NCI-H226 (cell line): ENCODE data around the gene UGT3A2.
A peak's percentile ranks its signal among the peaks of the same experiment; 100 is the strongest.
"Not testable (repeated sequence)": the region's sequence is repeated elsewhere in the genome, so short reads cannot be mapped to it uniquely, and the experiment has no call there.

Experiments
- DNase-seq: peaks from one replicate; pipeline ENCODE4 v3.0.0-alpha.2; 2015

The UGT3A2 gene

DNA sequence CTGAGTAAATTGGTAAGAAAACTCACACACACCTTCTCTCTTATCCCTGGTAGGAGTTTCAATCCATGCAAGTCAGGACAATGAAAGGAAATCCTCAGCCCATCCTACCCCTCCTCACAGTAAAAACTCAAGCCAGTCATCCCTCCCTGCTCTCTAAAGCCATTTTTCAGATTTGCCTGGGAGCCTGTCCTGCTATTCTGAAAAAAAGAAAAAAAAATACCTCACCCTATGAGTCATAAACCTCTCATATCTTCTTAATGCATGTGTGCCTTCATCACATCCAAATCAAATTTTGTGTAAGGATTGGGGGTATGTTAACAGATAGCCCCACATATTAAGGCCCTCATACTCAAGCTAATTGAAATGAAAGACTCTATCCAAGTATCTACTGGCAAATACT lies 14.1 kb downstream of the UGT3A2 start:
- peak; percentile 16 for DNase-seq

DNA sequence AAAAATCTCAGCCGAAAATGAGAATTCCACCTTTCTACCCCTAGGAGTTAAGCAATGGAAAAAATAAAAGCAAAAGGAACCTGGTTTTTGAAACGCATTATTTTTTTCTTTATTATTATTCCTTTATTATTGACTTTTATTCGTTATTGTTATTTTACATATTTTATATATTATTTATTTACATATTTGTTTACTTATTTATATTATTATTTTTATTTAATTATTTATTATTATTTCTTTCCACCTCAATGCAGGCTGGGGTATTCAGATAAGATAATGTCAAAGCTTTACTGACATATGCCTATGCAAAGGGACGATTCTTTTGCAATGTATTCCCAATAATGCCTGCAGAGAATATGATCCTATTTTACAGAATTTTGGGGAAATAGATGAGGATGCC lies 16.7 kb downstream of the UGT3A2 start:
- DNase-seq: no peak

DNA sequence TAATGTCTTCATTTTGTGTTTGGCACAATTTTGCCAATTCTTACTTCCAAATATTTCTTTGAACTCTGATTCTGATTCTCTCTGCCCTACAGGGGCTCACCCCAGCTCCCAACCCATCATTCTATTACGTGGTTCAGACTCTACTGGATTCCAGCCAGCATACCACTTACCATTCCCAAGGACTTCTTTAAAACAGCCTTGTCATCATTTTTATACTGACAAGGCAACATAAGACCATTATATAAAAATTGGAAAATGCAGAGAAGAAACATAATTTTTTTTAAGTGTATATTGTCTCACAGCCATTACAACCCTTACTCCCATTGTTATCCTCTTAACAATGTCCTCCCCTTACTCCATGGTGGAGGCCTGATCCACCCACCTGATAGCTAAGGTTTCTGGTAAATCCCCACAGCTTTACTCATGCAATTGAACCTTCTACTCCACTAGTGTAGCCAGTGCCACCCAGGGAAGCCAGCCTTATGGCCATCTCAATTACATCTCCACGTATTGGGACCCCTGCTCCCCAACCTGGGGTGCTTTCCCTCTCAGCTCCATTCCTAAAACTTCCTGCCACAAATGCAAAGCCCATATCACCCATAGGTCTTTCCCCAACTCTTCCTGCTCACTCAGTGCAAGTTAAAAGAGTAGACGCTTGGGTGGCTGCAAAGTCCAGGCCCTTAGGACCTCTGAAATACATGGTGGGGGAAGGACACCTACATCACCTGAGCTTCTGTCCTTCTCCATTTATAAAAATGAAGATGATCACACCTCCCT lies 19.1 kb downstream of the UGT3A2 start:
- no peak for DNase-seq

- DNase-seq: no peak
Observed at GRCh38 chr5:36045895-36046294, 20.8 kb downstream of the UGT3A2 start.

DNA sequence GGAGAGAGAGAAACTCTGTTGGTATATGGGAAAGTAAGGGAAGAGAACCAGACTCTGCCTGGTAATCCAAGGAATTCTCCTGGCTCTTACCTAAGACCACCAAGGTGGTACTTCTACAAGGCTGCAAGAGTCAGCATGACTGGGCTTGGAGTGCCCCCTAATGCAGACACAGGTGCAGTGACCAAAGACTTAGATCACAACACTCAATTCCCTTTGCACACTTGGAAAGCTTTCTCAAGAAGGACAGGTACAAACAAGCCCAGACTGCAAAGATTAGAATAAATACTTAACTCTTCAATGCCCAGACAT lies 25.2 kb downstream of the UGT3A2 start:
- no peak for DNase-seq

DNA sequence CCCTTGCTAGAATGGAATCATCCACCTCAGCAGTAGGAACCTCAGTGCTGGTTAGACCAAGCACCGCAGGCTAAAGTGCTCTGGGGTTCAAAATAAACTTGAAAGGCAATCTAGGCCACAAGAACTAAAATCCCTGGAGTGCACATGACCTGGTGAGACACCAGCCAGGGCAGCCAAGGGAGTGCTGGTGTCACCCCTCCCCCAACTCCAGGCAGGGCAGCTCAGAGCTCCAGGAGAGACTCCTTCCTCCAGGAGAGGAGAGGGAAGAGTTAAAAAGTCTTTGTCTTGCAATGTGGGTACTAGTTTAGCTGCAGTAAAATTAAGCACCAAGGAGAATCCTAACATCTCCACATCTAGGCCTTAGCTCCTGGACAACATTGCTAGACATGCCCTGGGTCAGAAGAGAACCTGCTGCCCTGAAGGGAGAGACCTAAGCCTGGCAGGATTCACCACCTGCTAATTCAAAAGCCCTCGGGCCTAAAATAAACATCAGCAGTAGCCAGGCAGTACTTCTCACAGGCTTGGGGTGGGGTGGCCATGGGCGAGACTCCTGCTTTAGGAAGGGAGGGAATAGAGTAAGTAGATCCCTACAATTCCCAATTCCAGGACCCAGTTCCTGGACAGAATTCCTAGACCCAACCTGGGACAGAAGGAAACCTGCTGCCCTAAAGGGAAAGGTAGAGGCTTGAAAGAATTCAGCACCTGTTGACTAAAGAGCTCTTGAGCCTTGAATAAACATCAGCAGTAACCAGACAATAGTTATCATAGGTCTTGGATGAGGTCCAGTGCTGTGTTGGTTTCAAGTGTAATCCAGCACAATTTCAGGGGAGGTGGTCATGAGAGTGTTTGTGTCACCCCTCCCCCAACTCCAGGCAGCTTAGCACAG lies 25.8 kb downstream of the UGT3A2 start:
- no peak for DNase-seq

- no peak for DNase-seq
Observed at GRCh38 chr5:36035696-36036095, 31.0 kb downstream of the UGT3A2 start.

- not testable (repeated sequence) for DNase-seq
Observed at GRCh38 chr5:36034536-36035134, 32.0 kb downstream of the UGT3A2 start.

- no peak for DNase-seq
Observed at GRCh38 chr5:36033486-36033885, 33.2 kb downstream of the UGT3A2 start.

DNA sequence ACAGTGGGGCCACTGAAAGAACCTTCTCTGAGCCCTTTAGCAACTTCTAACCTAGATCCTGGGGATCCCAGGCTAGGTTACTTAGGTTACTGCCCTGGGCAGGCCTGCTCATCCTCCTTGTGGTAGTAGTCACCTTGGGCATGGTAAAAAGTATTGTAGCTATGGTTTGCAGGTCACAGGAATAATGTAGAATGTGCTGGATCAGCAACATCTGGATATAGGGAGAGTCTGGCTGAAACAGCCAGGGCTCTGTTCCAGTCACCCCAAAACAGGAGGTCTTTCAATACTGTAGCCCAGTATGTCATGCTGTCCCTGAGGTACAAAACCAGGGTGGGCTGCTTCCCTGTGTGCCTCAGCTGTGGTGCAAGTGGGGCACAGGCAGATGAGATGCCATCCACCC lies 33.6 kb downstream of the UGT3A2 start:
- no peak for DNase-seq

DNA sequence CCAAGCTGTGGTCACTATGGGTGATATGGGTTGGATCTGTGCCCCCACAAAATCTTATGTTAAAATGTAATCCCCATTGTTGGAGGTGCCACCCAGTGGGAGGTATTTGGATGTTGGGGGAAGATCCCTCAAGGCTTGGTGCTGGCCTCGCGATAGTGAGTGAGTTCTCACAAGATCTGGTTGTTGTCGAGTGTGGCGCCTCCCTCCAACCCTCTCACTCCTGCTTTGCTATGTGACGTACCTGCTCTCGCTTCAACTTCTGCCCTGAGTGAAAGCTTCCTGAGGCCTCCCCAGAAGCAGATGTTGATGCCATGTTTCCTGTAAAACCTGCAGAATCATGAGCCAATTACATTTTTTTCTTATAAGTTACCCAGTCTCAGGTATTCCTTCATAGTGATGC lies 35.5 kb downstream of the UGT3A2 start:
- DNase-seq: no peak

GRCh38 chr5:36029914-36030313 lies 36.8 kb downstream of the UGT3A2 start:
- no peak for DNase-seq

GRCh38 chr5:36028816-36029465 lies 37.7 kb downstream of the UGT3A2 start:
- no peak for DNase-seq

- DNase-seq: no peak
Observed at GRCh38 chr5:36027711-36028110, 39.0 kb downstream of the UGT3A2 start.

- no peak for DNase-seq
Observed at GRCh38 chr5:36026706-36027465, 39.8 kb downstream of the UGT3A2 start.

DNA sequence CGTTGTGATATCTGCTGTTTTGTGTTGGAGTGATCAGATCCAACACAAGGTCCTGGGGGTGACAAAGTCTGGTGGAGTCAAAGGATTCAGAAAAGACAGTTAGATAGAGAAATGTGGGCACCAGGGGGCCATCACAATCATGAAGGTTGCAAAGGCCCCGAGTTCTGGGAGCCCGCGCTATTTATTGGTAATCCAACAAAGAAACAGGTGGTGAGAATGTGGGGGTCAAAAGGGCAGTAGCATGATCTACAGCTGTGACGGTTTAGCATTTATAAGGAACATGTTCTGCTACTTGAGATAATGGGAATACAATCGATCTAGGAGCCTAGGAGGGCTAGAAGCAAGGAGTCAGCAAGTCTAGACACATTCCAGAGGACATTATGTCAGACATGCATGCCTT lies 44.4 kb downstream of the UGT3A2 start:
- not testable (repeated sequence) for DNase-seq

DNA sequence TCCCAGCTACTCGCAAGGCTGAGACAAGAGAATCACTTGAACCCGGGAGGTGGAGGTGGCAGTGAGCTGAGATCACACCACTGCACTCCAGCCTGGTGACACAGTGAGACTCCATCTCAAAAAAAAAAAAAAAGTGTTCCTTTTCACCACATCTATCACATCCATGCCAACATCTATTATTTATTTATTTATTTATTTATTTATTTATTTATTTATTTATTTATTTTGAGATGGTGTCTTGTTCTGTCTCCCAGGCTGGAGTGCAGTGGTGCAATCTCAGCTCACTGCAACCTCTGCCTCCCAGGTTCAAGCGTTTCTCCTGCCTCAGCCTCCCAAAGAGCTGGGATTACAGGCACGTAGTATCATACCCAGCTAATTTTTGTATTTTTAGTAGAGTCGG lies 47.1 kb downstream of the UGT3A2 start:
- DNase-seq: not testable (repeated sequence)

GRCh38 chr5:36017622-36018021 lies 49.1 kb downstream of the UGT3A2 start:
- DNase-seq: no peak

- DNase-seq: no peak
Observed at GRCh38 chr5:36017004-36017403, 49.7 kb downstream of the UGT3A2 start.

DNA sequence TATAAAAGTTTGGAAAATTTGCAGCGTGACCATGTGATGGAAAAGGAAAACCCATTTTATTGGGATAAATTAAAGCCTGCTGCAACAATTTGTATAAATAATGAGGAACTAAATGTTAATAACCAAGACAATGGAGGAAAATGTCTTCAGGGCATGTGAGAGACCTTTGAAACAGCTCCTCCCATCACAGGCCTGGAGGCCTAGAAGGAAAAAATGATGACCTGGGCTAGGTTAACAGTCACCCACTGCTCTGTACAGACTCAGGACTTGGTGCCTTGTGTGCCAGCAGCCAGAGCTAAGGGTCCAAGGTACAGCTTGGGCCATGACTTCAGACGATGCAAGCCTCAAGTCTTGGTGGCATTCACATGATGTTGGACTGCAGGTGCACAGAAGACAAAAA lies 53.5 kb downstream of the UGT3A2 start:
- no peak for DNase-seq

GRCh38 chr5:36009698-36010097 lies 57.0 kb downstream of the UGT3A2 start:
- DNase-seq: no peak

DNA sequence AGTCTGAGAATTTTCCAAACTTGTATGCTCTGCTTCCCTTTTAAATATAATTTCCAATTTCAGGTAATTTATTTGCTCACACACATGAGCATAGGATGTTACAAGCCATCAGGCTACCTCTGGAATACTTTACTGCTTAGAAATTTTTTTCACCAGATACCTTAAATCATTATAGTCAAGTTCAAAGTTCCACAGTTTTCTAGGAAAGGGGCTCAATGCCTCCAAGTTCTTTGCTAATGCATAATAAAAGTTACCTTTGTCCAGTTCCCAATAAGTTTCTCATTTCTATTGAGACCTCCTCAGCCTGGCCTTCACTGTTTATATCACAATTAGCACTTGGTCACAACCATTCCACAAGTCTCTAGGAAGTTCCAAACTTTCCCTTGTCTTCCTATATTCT lies 59.3 kb downstream of the UGT3A2 start:
- no peak for DNase-seq

- no peak for DNase-seq
Observed at GRCh38 chr5:36006163-36006562, 60.5 kb downstream of the UGT3A2 start.
